H9 (cell line): ENCODE measurements around the gene FEZF2. TPM values are rescaled to one million over a fixed set of nuclear protein-coding genes. Genes with fewer than 3 reads are reported as not detected.

Experiments used
- DNase-seq: peaks from one replicate; pipeline ENCODE4 v3.0.0-alpha.2; 2017
- H2AFZ ChIP-seq: one replicate; pipeline ENCODE4 v1.6.1; 2013; ENCODE audit warnings: mild to moderate bottlenecking, low read length, control low read depth, moderate library complexity
- H2AK5ac ChIP-seq: 2 replicates; pipeline ENCODE4 v1.6.1; 2013; ENCODE audit warnings: low read length, control low read depth, mixed read lengths; ENCODE audit not compliant: insufficient read length
- H2BK120ac ChIP-seq: one replicate; pipeline ENCODE4 v1.6.1; 2013; ENCODE audit warnings: low read depth, mild to moderate bottlenecking, low read length, control low read depth, inconsistent platforms; ENCODE audit not compliant: poor library complexity, severe bottlenecking
- H2BK12ac ChIP-seq: 2 replicates; pipeline ENCODE4 v1.6.1; 2013; ENCODE audit warnings: low read length, control low read depth, mixed read lengths, low read depth; ENCODE audit not compliant: insufficient read length
- H2BK15ac ChIP-seq: 2 replicates; pipeline ENCODE4 v1.6.1; 2013; ENCODE audit warnings: low read depth, low read length, control low read depth
- H2BK20ac ChIP-seq: one replicate; pipeline ENCODE4 v1.6.1; 2013; ENCODE audit warnings: low read depth, mild to moderate bottlenecking, low read length, control low read depth, inconsistent platforms; ENCODE audit not compliant: poor library complexity, severe bottlenecking
- H2BK5ac ChIP-seq: 2 replicates; pipeline ENCODE4 v1.6.1; 2013; ENCODE audit warnings: low read length, control low read depth, mixed read lengths; ENCODE audit not compliant: insufficient read length
- H3K14ac ChIP-seq: 2 replicates; pipeline ENCODE4 v1.6.1; 2013; ENCODE audit warnings: low read length, control low read depth; ENCODE audit not compliant: insufficient read depth
- H3K18ac ChIP-seq: 2 replicates; pipeline ENCODE4 v1.6.1; 2013; ENCODE audit warnings: low read depth, mild to moderate bottlenecking, mixed read lengths, low read length, control low read depth; ENCODE audit not compliant: insufficient read length
- H3K23ac ChIP-seq: 2 replicates; pipeline ENCODE4 v1.6.1; 2013; ENCODE audit warnings: low read length, control low read depth, mixed read lengths, low read depth; ENCODE audit not compliant: insufficient read length
- H3K23me2 ChIP-seq: 2 replicates; pipeline ENCODE4 v1.6.1; 2013; ENCODE audit warnings: low read depth, mild to moderate bottlenecking, mixed read lengths, low read length, control low read depth; ENCODE audit not compliant: insufficient read length, poor library complexity, severe bottlenecking
- H3K27ac ChIP-seq: 2 replicates; pipeline ENCODE4 v1.5.1; 2013; ENCODE audit warnings: low read length, control low read depth, mixed read lengths, low read depth; ENCODE audit not compliant: insufficient read length
- H3K27me3 ChIP-seq: 2 replicates; pipeline ENCODE4 v1.6.1; 2013; ENCODE audit warnings: low read length, control low read depth, inconsistent platforms; ENCODE audit not compliant: insufficient read depth
- H3K4ac ChIP-seq: 2 replicates; pipeline ENCODE4 v1.6.1; 2013; ENCODE audit warnings: low read depth, mild to moderate bottlenecking, control low read depth, inconsistent platforms, low read length, moderate library complexity
- H3K4me1 ChIP-seq: 2 replicates; pipeline ENCODE4 v1.6.1; 2013; ENCODE audit warnings: low read length, control low read depth, inconsistent platforms; ENCODE audit not compliant: insufficient read depth
- H3K4me2 ChIP-seq: 2 replicates; pipeline ENCODE4 v1.6.1; 2013; ENCODE audit warnings: low read length, control low read depth, mixed read lengths; ENCODE audit not compliant: insufficient read length, insufficient read depth
- H3K56ac ChIP-seq: 2 replicates; pipeline ENCODE4 v1.6.1; 2013; ENCODE audit warnings: low read depth, mild to moderate bottlenecking, mixed read lengths, low read length, control low read depth; ENCODE audit not compliant: insufficient read length
- H3K79me1 ChIP-seq: 2 replicates; pipeline ENCODE4 v1.6.1; 2013; ENCODE audit warnings: low read depth, mild to moderate bottlenecking, moderate library complexity, low read length, control low read depth, inconsistent platforms; ENCODE audit not compliant: insufficient read depth, poor library complexity, severe bottlenecking
- H3K79me2 ChIP-seq: 2 replicates; pipeline ENCODE4 v1.6.1; 2013; ENCODE audit warnings: low read length, control low read depth, inconsistent platforms; ENCODE audit not compliant: insufficient read depth
- H3K9ac ChIP-seq: 2 replicates; pipeline ENCODE4 v1.6.1; 2013; ENCODE audit warnings: low read length, control low read depth, mixed read lengths; ENCODE audit not compliant: insufficient read length; ENCODE audit errors: extremely low read depth
- H3K9me3 ChIP-seq: one replicate; pipeline ENCODE4 v1.6.1; 2013; ENCODE audit warnings: low read depth, low read length, inconsistent platforms; ENCODE audit not compliant: control insufficient read depth
- H3T11ph ChIP-seq: one replicate; pipeline ENCODE4 v1.6.1; 2013; ENCODE audit warnings: mild to moderate bottlenecking, low read length, control low read depth, inconsistent platforms
- H4K20me1 ChIP-seq: one replicate; pipeline ENCODE4 v1.6.1; 2013; ENCODE audit not compliant: control insufficient read depth, insufficient read length, insufficient read depth
- H4K5ac ChIP-seq: 2 replicates; pipeline ENCODE4 v1.6.1; 2013; ENCODE audit warnings: low read depth, mild to moderate bottlenecking, mixed read lengths, low read length, control low read depth; ENCODE audit not compliant: insufficient read length
- H4K8ac ChIP-seq: replicated peaks from 2 replicates; pipeline ENCODE4 v1.6.1; 2013; ENCODE audit warnings: low read length, control low read depth, mixed read lengths, low read depth; ENCODE audit not compliant: insufficient read length
- H4K91ac ChIP-seq: 2 replicates; pipeline ENCODE4 v1.6.1; 2013; ENCODE audit warnings: low read depth, mild to moderate bottlenecking, moderate library complexity, mixed read lengths, low read length, control low read depth; ENCODE audit not compliant: insufficient read length
- H3K27ac Mint-ChIP-seq, 3 experiments: 2 replicates in 2 of 3; 3 replicates in 1 of 3; pipeline ENCODE4 v1.8.0; 2020 to 2021; ENCODE audit warnings: mixed read lengths in 3 of 3, mild to moderate bottlenecking in 1 of 3, moderate library complexity in 1 of 3
- H3K27me3 Mint-ChIP-seq: 2 replicates; pipeline ENCODE4 v1.8.0; 2021; ENCODE audit warnings: low read depth, mild to moderate bottlenecking, moderate library complexity, mixed read lengths
- H3K36me3 Mint-ChIP-seq, 3 experiments: 2 replicates in 2 of 3; 3 replicates in 1 of 3; pipeline ENCODE4 v1.8.0; 2020 to 2021; ENCODE audit warnings: low read depth in 3 of 3, mixed read lengths in 3 of 3; ENCODE audit not compliant: insufficient read depth in 1 of 3
- H3K4me1 Mint-ChIP-seq, 2 experiments: 2 replicates each; pipeline ENCODE4 v1.8.0; 2020; ENCODE audit warnings: mixed read lengths in 2 of 2
- H3K4me3 Mint-ChIP-seq, 2 experiments: 2 replicates in 1 of 2; 3 replicates in 1 of 2; pipeline ENCODE4 v1.8.0; 2020 to 2021; ENCODE audit warnings: mild to moderate bottlenecking in 2 of 2, mixed read lengths in 2 of 2, moderate library complexity in 1 of 2
- H3K9me3 Mint-ChIP-seq, 2 experiments: 2 replicates in 1 of 2; 3 replicates in 1 of 2; pipeline ENCODE4 v1.8.0; 2020; ENCODE audit warnings: mild to moderate bottlenecking in 2 of 2, mixed read lengths in 2 of 2, moderate library complexity in 1 of 2
- CTCF ChIP-seq: fragments of 200-600 bp; sonication (generic); conservative IDR thresholded peaks from 3 replicates; pipeline ENCODE4 v1.8.0; 2021; ENCODE audit warnings: antibody characterized with exemption, mild to moderate bottlenecking
- WGBS: extraction: QIAGEN DNeasy Blood & Tissue Kit; methylation state at CpG from one replicate; pipeline ENCODE4 v1.1.7; 2013; ENCODE audit warnings: missing lambda C conversion rate, low lambda C conversion rate, mixed read lengths; ENCODE audit not compliant: insufficient read length; ENCODE audit errors: extremely low coverage; 5-methylcytosine and 5-hydroxymethylcytosine counted together
- total RNA-seq: library from RNA; stranded (reverse); gene quantifications from 2 replicates; pipeline ENCODE4 v1.2.1, GENCODE V29; 2021

FEZF2 gene
- total RNA-seq, 1 experiment from 2014 or later, result 0.11 TPM

- no peak overlapping the region for H2AK5ac ChIP-seq
- no peaks in the 10 kb centered on the region for H3K23me2 ChIP-seq
- WGBS, result no CpG with 5 or more reads among the region's 9 CpGs
- no peak overlapping the region for H2BK5ac ChIP-seq
- H2BK12ac ChIP-seq, result no peak overlapping the region
- no peak overlapping the region for H2BK15ac ChIP-seq
- H3K27ac Mint-ChIP-seq, result peak overlapping the region; percentile 93 to 96 (median 95)
- H3K23ac ChIP-seq, result no peak overlapping the region
- no peak overlapping the region for H4K5ac ChIP-seq
- H3K9me3 Mint-ChIP-seq, result peaks cover 0 to 4% of the 10 kb centered on the region in 2 experiments; a peak in 1 of 5 replicates
- no peak overlapping the region for H3K56ac ChIP-seq
- H4K20me1 ChIP-seq, result no peaks in the 10 kb centered on the region
- DNase-seq, result peak; percentile 83
- H3K4ac ChIP-seq, result no peak overlapping the region
- H3K14ac ChIP-seq, result no peak overlapping the region
- peaks cover 7% of the 10 kb centered on the region; the same call in 1 of the 2 replicates for H3K4me1 ChIP-seq
- peaks cover 39 to 42% of the 10 kb centered on the region in 2 experiments for H3K4me1 Mint-ChIP-seq
- H2BK120ac ChIP-seq, result no peak overlapping the region
- H3K18ac ChIP-seq, result no peak overlapping the region
- peak overlapping the region; percentile 51 for H3K4me2 ChIP-seq
- H3K9me3 ChIP-seq, result no peaks in the 10 kb centered on the region
- no peaks in the 10 kb centered on the region for H3K79me1 ChIP-seq
- no peak overlapping the region for H4K91ac ChIP-seq
- no peak overlapping the region for H3K27ac ChIP-seq
- H3T11ph ChIP-seq, result no peak overlapping the region
- peaks cover 83% of the 10 kb centered on the region for H3K27me3 Mint-ChIP-seq
- TF ChIP-seq CTCF, result no peak
- H3K36me3 Mint-ChIP-seq, result peaks cover 0 to 4% (median 1%) of the 10 kb centered on the region in 3 experiments; a peak in 2 of 7 replicates
- H3K79me2 ChIP-seq, result no peaks in the 10 kb centered on the region
- H4K8ac ChIP-seq, result no peak overlapping the region
- H3K4me3 Mint-ChIP-seq, result peak overlapping the region; percentile 60 to 83
- H2BK20ac ChIP-seq, result no peak overlapping the region
- no peaks in the 10 kb centered on the region for H3K27me3 ChIP-seq
- H3K9ac ChIP-seq, result no peak overlapping the region
- H2AFZ ChIP-seq, result no peak overlapping the region
Measured at GRCh38 chr3:62415312-62415801, 42.0 kb upstream of the FEZF2 start.
